ENCODE results near the gene GARNL3.

DNA sequence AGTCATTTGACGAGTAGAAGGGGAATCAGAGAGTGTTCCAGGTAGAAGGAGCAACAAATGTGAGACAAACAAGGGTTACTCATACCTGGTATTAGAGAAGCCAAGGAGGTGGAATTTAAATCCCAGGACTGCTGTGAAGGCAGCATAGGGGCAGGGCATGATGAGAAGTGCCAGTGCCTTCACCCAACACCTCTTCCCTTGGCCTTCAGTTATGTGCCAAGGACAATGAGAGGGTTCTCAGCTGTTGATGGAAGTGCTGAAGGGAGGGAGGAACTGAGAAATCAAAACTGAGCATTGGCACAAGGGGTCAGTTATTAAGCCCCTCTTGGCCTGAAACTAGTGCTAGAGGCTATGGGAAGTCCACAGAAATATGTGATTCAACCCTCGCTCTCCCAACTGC is 50.3 kb downstream of the GARNL3 start:
- TF ChIP-seq, protein P1, sequence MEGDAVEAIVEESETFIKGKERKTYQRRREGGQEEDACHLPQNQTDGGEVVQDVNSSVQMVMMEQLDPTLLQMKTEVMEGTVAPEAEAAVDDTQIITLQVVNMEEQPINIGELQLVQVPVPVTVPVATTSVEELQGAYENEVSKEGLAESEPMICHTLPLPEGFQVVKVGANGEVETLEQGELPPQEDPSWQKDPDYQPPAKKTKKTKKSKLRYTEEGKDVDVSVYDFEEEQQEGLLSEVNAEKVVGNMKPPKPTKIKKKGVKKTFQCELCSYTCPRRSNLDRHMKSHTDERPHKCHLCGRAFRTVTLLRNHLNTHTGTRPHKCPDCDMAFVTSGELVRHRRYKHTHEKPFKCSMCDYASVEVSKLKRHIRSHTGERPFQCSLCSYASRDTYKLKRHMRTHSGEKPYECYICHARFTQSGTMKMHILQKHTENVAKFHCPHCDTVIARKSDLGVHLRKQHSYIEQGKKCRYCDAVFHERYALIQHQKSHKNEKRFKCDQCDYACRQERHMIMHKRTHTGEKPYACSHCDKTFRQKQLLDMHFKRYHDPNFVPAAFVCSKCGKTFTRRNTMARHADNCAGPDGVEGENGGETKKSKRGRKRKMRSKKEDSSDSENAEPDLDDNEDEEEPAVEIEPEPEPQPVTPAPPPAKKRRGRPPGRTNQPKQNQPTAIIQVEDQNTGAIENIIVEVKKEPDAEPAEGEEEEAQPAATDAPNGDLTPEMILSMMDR (IDR thresholded peaks at IDR 0.05), result no peak
- TF ChIP-seq POLR2A (IDR thresholded peaks at IDR 0.05), result no peak

Data from vagina (tissue), 2 donors.